ENCODE results near the gene ANKRD27. TPM values are rescaled to one million over a fixed set of nuclear protein-coding genes. Genes with fewer than 3 reads are reported as not detected.
"Not testable (repeated sequence)": the region's sequence is repeated elsewhere in the genome, so short reads cannot be mapped to it uniquely, and the experiment has no call there.

The ANKRD27 gene
- total RNA-seq, 2 donors from 2014 or later: 18.8 to 22.4 TPM

DNA sequence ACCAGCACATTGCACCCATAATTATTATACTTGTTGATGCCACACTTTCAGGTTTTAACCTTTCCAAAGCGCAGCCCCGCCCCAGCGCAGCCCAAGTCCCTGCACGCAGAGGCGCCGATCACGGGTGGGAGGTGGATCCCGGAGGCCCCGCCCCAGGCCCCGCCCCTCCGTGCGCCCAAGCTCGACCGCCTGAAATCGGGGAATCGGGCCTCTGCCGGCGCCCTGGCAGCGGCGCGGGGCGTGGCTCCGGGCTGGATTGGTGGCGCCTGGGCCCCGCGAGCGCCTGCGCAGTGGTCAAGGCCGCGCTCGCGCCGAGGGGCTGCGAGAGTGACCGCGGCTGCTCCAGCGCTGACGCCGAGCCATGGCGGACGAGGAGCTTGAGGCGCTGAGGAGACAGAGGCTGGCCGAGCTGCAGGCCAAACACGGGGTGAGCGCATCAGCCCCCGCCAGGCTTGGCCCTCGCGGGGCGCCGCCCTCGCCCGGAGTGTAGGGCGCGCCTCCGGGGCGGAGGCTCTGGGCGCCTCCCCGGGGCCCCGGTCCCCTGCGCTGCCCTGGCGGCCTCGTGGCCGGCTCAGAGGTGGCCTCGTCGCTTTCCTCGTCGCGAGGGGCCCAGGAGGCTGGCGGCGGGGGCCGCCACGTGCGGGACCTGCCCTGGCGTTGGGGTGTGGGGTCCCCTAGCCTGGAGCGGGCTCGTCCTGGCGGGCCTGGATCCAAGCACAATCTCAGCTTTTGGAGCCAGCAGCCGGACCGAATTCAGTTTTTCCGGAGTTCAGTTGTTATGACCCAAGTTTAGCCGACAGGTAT lies 93.9 kb downstream of the ANKRD27 start, which contains the start of gene PDCD5:
Gene PDCD5 (plus strand): TSS at position 290 of the 804 bp plus-strand sequence. CDS start 72 bp downstream, at position 362.
- Histone ChIP-seq H3K4me1 (peaks cover 0 to 12% of the 10 kb centered on the region in 2 donors), H3K27me3 (no peaks in the 10 kb centered on the region), H3K27ac (peak within 1 kb of the TSS; percentile 91 to 94), H3K4me3 (peak within 1 kb of the TSS; percentile 94 to 95), H3K36me3 (peaks cover 16% of the 10 kb centered on the region), H3K9me3 (no peaks in the 10 kb centered on the region)
- DNase-seq (ENCODE audit: low spot score): peak; percentile 93
- TF ChIP-seq, protein P1, sequence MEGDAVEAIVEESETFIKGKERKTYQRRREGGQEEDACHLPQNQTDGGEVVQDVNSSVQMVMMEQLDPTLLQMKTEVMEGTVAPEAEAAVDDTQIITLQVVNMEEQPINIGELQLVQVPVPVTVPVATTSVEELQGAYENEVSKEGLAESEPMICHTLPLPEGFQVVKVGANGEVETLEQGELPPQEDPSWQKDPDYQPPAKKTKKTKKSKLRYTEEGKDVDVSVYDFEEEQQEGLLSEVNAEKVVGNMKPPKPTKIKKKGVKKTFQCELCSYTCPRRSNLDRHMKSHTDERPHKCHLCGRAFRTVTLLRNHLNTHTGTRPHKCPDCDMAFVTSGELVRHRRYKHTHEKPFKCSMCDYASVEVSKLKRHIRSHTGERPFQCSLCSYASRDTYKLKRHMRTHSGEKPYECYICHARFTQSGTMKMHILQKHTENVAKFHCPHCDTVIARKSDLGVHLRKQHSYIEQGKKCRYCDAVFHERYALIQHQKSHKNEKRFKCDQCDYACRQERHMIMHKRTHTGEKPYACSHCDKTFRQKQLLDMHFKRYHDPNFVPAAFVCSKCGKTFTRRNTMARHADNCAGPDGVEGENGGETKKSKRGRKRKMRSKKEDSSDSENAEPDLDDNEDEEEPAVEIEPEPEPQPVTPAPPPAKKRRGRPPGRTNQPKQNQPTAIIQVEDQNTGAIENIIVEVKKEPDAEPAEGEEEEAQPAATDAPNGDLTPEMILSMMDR (IDR thresholded peaks at IDR 0.05): peak in 1 of 2 donors; percentile 22

DNA sequence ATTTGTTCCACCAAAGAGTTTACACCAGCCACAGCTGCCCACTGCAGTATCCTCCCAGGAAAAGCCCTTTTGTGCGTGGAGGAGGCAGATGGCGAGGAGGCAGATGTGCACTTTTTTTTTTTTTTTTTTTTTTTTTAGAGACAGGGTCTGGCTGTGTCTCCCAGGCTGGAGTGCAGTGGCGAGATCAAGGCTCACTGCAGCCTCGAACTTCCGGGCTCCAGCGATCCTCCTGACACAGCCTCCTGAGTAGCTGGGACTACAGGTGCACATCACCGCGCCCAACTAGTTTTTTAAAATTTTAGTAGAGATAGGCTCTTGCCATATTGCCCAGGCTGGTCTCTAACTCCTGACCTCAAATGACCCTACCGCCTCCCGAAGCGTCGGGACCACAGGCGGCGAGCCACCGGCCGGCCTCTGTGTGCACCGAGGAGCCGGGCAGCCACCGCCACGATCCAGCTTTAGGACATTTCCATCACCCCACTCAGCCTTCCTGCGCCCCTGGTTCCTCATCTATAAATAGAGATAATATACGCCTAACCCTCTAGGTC lies 94.6 kb downstream of the ANKRD27 start:
- TF ChIP-seq, protein P1 (IDR thresholded peaks at IDR 0.05): no peak
- H3K36me3 ChIP-seq: peaks cover 10% of the 10 kb centered on the region
- no peaks in the 10 kb centered on the region for H3K27me3 ChIP-seq
- no peaks in the 10 kb centered on the region for H3K9me3 ChIP-seq
- H3K4me3 ChIP-seq: peak overlapping the region; percentile 94 to 95
- peak overlapping the region; percentile 91 to 94 for H3K27ac ChIP-seq
- no peak for DNase-seq (ENCODE audit: low spot score)
- H3K4me1 ChIP-seq: peaks cover 0 to 12% of the 10 kb centered on the region in 2 donors

DNA sequence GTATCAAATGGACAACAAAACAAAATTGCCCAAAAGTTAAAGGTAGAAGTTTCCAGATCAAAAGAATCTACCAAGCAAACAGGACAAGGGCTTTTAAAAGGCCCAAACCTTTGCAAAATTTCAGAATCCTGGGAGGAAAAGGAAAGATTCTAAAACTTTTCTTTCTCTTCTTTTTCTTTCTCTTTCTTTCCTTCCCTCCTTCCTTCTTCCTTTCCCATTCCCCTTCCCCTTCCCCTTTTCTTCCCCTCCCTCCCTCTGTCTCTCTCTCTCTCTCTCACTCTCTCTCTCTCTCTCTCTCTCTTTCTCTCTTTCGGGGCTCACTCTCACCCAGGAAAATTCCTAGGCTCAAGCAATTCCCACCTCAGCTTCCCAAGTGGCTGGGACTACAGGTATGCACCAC lies 98.2 kb downstream of the ANKRD27 start:
- Histone ChIP-seq H3K36me3 (no peaks in the 10 kb centered on the region), H3K4me3 (no peak overlapping the region), H3K27ac (no peak overlapping the region), H3K27me3 (no peaks in the 10 kb centered on the region), H3K4me1 (peaks cover 0 to 4% of the 10 kb centered on the region in 2 donors), H3K9me3 (no peaks in the 10 kb centered on the region)
- TF ChIP-seq, protein P1 (IDR thresholded peaks at IDR 0.05): no peak
- DNase-seq (ENCODE audit: low spot score): no peak

DNA sequence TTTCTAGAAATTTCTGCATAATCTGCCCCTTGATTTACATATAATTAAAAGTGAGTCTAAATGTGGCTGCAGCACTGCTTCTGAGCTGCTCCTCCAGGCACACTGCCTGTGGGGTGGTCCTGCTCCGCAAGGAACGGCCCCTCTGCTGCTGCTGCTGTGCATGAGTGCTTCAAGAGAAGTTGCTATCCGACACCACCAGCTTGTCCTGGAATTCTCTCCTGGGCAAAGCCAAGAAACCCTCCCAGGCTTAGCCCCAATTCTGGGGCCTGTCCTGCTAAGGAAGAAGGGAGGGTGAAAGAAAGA lies 101.5 kb downstream of the ANKRD27 start:
- no peaks in the 10 kb centered on the region for H3K27me3 ChIP-seq
- H3K4me1 ChIP-seq: no peaks in the 10 kb centered on the region
- H3K9me3 ChIP-seq: no peaks in the 10 kb centered on the region
- no peaks in the 10 kb centered on the region for H3K36me3 ChIP-seq
- DNase-seq (ENCODE audit: low spot score): peak; percentile 13
- H3K4me3 ChIP-seq: no peak overlapping the region
- TF ChIP-seq, protein P1 (IDR thresholded peaks at IDR 0.05): no peak
- H3K27ac ChIP-seq: no peak overlapping the region

DNA sequence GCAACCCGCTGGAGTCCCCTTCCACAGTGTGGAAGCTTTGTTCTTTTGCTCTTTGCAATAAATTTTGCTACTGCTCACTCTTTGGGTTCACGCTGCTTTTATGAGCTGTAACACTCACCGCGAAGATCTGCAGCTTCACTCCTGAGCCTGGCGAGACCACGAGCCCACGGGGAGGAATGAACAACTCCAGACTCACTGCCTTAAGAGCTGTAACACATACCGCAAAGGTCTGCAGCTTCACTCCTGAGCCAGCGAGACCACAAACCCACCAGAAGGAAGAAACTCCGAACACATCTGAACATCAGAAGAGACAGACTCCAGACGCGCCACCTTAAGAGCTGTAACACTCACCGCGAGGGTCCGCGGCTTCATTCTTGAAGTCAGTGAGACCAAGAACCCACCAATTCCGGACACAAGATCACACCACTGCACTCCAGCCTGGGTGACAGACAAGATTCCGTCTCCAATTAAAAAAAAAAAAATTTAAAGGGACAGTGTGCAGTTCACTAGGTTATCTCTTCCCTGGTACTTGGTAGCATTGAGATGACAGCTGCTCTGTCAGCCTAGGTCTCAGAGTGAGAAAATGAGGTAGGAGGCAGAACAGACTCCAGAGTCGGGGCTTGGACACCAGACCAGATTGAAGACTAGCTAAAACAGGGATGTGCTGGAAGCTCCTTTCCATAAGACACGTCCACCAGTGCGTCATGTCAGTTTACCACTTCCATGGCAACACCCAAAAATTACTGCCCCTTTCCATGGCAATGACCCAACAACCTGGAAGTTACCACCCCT lies 102.1 kb downstream of the ANKRD27 start:
- H3K36me3 ChIP-seq; H3K4me3 ChIP-seq; H3K27ac ChIP-seq; DNase-seq (ENCODE audit: low spot score); H3K9me3 ChIP-seq; H3K27me3 ChIP-seq; H3K4me1 ChIP-seq: not testable (repeated sequence)

DNA sequence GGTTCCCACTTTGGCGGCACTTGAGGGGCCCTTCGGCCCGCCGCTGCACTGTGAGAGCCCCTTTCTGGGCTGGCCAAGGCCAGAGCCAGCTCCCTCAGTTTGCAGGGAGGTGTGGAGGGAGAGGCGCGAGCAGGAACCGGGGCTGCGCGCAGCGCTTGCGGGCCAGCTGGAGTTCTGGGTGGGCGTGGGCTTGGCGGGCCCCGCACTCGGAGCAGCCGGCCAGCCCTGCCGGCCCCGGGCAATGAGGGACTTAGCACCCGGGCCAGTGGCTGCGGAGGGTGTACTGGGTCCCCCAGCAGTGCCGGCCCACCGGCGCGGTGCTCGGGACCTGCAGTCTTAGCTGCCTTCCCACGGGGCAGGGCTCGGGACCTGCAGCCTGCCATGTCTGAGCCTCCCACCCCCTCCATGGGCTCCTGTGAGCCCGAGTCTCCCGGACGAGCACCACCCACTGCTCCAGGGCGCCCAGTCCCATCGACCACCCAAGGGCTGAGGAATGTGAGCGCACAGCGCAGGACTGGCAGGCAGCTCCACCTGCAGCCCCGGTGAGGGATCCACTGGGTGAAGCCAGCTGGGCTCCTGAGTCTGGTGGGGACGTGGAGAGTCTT lies 103.4 kb downstream of the ANKRD27 start:
- not testable (repeated sequence) for H3K27ac ChIP-seq; H3K27me3 ChIP-seq; H3K4me1 ChIP-seq; H3K36me3 ChIP-seq; H3K9me3 ChIP-seq; H3K4me3 ChIP-seq; DNase-seq (ENCODE audit: low spot score)
